Measurements from ENCODE around the gene LAMB4.

LAMB4 gene

GRCh38 chr7:108127461-108127860 is 2.7 kb downstream of the LAMB4 start:
- no peak for DNase-seq (ENCODE audit: low read depth)
- H3K4me3 ChIP-seq (ENCODE audit: low read length), result no peak overlapping the region
- no peak for TF ChIP-seq CTCF (conservative IDR thresholded peaks at IDR 0.05; ENCODE audit: low read depth, low read length)

GRCh38 chr7:108124820-108125219 is 5.3 kb downstream of the LAMB4 start:
- TF ChIP-seq CTCF (conservative IDR thresholded peaks at IDR 0.05; ENCODE audit: low read depth, low read length), result no peak
- DNase-seq (ENCODE audit: low read depth), result no peak
- H3K4me3 ChIP-seq (ENCODE audit: low read length), result no peak overlapping the region

- TF ChIP-seq CTCF (conservative IDR thresholded peaks at IDR 0.05; ENCODE audit: low read depth, low read length), result no peak
- no peak for DNase-seq (ENCODE audit: low read depth)
- H3K4me3 ChIP-seq (ENCODE audit: low read length), result no peak overlapping the region
Observed at GRCh38 chr7:108122181-108122580, 8.0 kb downstream of the LAMB4 start.

GRCh38 chr7:108120933-108121332 is 9.2 kb downstream of the LAMB4 start:
- no peak for TF ChIP-seq CTCF (conservative IDR thresholded peaks at IDR 0.05; ENCODE audit: low read depth, low read length)
- H3K4me3 ChIP-seq (ENCODE audit: low read length), result no peak overlapping the region
- DNase-seq (ENCODE audit: low read depth), result no peak

- TF ChIP-seq CTCF (conservative IDR thresholded peaks at IDR 0.05; ENCODE audit: low read depth, low read length), result no peak
- DNase-seq (ENCODE audit: low read depth), result no peak
- no peak overlapping the region for H3K4me3 ChIP-seq (ENCODE audit: low read length)
Observed at GRCh38 chr7:108120196-108120595, 10.0 kb downstream of the LAMB4 start.

- TF ChIP-seq CTCF (conservative IDR thresholded peaks at IDR 0.05; ENCODE audit: low read depth, low read length), result peak; percentile 2
- H3K4me3 ChIP-seq (ENCODE audit: low read length), result no peak overlapping the region
Observed at GRCh38 chr7:108118959-108119358, 11.2 kb downstream of the LAMB4 start.

GRCh38 chr7:108114117-108114841 is 15.9 kb downstream of the LAMB4 start:
- DNase-seq (ENCODE audit: low read depth), result no peak
- TF ChIP-seq CTCF (conservative IDR thresholded peaks at IDR 0.05; ENCODE audit: low read depth, low read length), result peak; percentile 81
- no peak overlapping the region for H3K4me3 ChIP-seq (ENCODE audit: low read length)

More at GRCh38 chr7:108118959-108119358, 11.2 kb downstream of the LAMB4 start:
- DNase-seq (ENCODE audit: low read depth), result no peak
